ENCODE data around the gene NDFIP1.

The NDFIP1 gene, protein sequence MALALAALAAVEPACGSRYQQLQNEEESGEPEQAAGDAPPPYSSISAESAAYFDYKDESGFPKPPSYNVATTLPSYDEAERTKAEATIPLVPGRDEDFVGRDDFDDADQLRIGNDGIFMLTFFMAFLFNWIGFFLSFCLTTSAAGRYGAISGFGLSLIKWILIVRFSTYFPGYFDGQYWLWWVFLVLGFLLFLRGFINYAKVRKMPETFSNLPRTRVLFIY

GRCh38 chr5:142108432-142109330 lies at the start of gene NDFIP1:
TSS of gene NDFIP1 (plus strand) at chr5:142108779. CDS start at chr5:142108975, 196 bp downstream.
- peak; percentile 93 for DNase-seq

- no peak for DNase-seq
Observed at GRCh38 chr5:142059304-142059940, 49.2 kb upstream of the NDFIP1 start.

GRCh38 chr5:142063376-142063775 lies 45.2 kb upstream of the NDFIP1 start:
- DNase-seq: peak; percentile 31

- DNase-seq: peak; percentile 93
Observed at GRCh38 chr5:142063878-142064331, 44.7 kb upstream of the NDFIP1 start.

- DNase-seq: peak; percentile 90
Observed at GRCh38 chr5:142065273-142065672, 43.3 kb upstream of the NDFIP1 start.

GRCh38 chr5:142069606-142070399 lies 38.8 kb upstream of the NDFIP1 start:
- DNase-seq: no peak

DNA sequence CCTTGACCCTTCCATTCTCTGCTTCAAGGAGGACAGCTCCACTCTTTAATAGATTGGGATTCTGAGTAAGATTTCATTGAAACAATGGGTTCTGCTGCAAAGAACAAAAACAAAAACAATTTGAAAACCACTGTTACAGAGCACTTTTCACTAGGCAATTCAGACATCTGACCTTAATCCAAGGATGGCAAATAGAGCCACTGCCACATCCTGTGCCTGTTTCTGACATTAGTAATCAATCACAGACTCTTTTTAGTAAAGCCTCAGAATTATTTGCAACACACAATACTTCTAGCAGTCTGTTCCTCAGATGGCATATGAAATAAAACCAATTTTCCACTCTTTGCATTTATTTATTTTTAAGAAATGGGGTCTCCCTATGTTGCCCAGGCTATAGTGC lies 37.8 kb upstream of the NDFIP1 start:
- DNase-seq: no peak

- DNase-seq: no peak
Observed at GRCh38 chr5:142072488-142072887, 36.1 kb upstream of the NDFIP1 start.

DNA sequence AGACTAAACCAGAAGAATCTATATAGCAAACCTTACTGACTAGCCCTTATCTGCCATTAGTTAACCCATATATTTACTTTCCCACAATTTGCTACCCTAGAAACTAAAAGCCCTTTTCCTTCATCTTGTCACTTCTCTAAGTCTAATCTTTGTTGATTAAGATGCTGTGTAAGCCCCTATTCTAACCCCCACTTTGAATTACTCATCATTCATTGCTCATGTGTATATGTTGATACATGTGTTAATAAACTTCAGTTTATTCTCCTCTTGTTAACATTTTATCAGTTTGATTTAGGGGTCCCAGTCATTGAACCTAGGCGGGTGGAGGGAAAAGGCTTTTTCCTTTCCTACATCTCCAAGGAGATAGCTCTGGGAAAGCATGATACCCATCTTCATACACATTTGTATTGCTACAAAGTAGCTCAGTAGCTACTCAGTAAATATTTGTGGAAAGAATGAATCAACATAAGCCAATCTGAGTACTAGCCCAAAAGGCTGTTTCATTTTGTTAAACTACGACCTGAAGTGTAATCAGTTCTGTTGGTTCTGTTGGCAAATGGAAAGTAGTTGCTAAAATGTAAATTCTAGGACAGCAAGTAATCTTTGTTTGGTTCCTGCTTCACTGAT lies 35.1 kb upstream of the NDFIP1 start:
- DNase-seq: no peak

DNA sequence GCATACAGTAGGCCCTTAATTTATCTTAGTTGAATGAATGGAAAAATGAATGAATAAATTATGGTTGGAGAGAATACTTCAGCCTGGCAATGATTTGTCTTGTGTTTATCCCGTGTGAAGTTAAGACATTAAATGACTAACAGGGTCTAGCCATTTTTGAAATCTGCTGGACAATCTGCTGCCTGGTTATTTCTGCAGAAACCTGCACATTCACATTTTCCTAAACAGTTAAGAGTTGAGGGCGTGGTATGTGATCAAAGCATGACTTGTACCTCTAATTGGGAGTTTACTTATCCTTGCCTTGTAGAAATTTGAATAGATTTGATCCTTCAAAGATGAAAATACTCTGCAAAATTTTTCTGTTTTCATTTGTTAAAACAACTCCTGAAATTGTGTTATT lies 34.6 kb upstream of the NDFIP1 start:
- no peak for DNase-seq

- DNase-seq: no peak
Observed at GRCh38 chr5:142078221-142078620, 30.4 kb upstream of the NDFIP1 start.

GRCh38 chr5:142078706-142079105 lies 29.9 kb upstream of the NDFIP1 start:
- DNase-seq: no peak

DNA sequence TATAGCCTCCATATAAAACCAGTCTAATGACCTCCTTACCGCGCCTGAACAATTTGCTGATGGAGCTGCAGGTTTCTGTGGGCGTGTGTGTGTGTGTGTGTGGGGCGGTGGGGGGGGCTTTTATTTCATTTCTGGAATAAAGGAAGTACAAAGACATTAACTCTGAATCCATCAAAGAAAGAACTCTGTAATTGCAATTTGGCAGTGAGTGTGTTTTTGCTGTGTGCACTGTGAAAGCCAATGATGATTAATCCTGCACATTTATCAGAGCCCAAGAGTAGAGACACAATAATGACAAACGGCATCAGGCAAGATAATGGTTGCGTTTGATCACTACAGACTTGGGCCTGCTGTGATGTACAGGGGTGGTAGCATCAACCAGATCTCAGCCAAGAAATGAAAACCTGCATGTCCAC lies 29.3 kb upstream of the NDFIP1 start:
- no peak for DNase-seq

DNA sequence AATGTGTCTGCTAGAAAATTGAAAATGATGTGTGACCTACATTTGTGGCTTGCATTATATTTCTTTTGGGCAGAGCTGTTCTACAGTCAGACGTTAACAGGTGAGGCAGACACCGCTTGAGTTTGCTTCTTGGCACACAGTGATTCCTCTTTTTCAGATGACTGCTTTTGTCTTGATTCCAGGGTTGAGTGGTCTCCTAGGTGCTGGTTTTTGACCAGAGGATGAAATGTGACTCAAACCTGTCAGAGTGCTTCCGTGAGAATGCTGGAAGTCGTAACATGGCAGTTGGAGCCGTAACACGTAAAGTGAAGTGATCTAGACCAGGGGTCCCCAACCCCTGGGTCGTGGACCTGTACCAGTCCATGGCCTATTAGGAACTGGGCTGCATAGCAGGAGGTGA lies 28.3 kb upstream of the NDFIP1 start:
- no peak for DNase-seq

- no peak for DNase-seq
Observed at GRCh38 chr5:142082182-142082781, 26.3 kb upstream of the NDFIP1 start.

DNA sequence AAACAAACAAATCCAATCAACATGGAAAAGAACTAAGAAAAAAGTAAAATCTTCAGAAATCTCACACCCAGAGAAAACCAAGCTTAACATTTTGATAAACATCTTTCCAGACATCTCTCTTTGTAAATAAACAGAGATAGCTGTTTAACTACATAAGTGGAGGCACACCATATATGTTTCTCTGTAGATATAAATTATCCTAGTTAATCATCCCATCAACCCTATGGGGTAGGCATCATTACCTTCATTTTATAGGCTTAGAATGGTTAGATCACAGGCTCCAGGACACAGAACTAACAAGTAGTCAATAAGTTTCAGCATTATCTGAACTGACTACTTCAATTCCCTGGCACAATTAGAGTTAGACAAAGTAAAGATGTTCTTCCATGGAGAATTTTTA lies 22.4 kb upstream of the NDFIP1 start:
- no peak for DNase-seq

DNA sequence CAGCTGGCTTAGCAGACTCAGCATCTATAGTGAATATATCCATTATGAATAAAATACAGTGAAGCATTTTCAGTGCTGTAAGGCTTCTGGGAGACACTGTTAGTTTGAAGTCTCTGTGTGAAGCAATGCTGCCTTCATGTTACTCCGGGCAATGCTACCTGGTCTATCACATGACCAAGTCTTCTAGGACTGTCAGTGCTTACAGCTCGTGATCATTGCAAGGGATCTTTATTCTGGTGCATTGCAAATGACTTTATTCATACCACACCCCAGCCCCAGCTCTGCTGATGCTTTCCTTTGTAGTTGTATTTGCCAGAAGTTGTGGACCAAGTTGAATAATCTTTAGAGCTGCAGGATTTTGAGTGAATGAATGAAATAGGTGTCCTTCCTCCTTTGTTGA lies 21.9 kb upstream of the NDFIP1 start:
- DNase-seq: no peak

DNA sequence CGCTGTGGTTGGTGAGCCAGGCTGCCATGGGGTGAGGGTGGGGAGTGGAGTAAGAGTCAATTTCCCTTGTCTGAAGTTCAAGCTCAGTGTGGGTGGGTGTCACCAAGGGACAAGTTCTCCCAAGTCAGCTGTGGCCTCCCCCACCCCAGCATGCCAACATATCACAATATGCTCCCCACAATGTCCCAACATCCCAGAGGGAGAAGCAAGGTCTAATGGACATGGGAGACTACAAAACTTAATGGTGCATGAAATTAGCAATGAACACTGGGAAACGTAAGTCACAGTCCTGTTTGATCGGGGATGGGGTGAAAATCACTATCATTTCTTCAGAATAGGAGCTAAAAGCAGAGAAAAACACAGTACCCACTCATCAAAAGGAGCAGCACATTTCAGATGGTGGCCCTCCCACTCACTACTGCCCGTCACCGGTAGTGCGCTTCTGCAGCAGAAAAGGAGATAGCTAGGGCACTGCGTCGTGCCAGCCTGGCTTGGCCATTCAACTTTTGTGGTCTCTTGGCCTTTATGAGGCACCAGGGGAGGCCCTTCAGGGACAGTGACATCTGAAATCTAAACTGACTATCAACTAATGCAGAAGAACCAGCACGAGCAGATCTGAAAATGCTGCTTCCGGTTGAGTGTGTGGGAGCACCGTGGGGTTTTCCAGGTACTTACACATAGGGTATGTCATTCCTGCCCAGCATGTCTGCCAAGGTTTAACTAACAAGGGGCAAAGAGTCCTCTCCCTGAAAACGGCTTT lies 20.5 kb upstream of the NDFIP1 start:
- no peak for DNase-seq

GRCh38 chr5:142088855-142089479 lies 19.6 kb upstream of the NDFIP1 start:
- peak; percentile 76 for DNase-seq

DNA sequence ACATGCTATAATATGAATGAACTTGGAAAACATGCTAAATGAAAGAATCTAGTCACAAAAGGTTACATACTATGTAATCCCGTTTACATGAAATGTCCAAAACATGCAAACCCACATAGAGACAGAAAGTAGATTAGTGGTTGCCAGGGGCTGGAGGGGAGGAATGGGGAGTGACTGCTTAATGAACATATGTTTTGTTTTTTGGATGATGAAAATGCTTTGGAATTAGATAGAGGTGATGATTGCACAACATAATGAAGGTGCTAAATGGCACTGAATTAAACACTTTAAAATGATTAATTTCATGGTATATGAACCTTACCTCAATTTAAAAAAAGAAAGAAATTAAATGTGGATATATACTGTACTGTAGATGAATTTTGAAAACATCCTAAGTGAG lies 17.6 kb upstream of the NDFIP1 start:
- DNase-seq: no peak

DNA sequence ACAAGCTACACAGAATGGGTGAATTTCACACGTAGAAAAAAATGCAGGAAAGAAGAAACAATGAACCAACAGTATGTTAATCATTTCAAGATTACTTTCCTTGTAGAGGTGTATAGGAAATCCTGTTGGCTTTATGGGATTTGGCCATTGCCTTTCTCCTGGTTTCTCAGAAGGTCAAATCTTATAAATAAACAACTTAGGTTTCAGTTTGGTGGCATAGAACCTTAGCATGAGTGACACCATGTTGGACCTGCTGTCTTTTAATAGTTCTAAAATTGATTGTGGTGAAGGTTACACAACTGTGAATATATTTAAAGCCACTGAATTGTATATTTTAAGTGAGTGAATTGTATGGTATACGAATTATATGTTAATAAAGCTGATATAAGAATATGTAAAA lies 16.7 kb upstream of the NDFIP1 start:
- no peak for DNase-seq
